Testis (tissue), 2 donors: Measurements from ENCODE around the gene C6orf163.

Experiments
- CTCF ChIP-seq, 3 experiments: fragments of 450-650 bp in 2 of 3; fragments of 200-600 bp in 1 of 3; sonication (generic) in 1 of 3; IDR thresholded peaks; one replicate each; pipeline ENCODE4 v1.5.1; 2016 to 2019; ENCODE audit warnings: antibody characterized with exemption in 3 of 3, mild to moderate bottlenecking in 2 of 3, moderate library complexity in 1 of 3
- POLR2A ChIP-seq: fragments of 450-650 bp; IDR thresholded peaks from one replicate; pipeline ENCODE4 v1.6.1; 2017; ENCODE audit warnings: antibody characterized with exemption, mild to moderate bottlenecking, moderate library complexity

- TF ChIP-seq POLR2A (no peak), CTCF (IDR thresholded peaks at IDR 0.05) (peak in 1 of 3 experiments; percentile 37)
Measured at GRCh38 chr6:87391334-87391733, 46.7 kb downstream of the C6orf163 start.
